ENCODE measurements around the gene DIAPH3. TPM values are rescaled to one million over a fixed set of nuclear protein-coding genes. Genes with fewer than 3 reads are reported as not detected.

Gene DIAPH3
- total RNA-seq, 4 donors from 2014 or later: 0.10 to 0.67 TPM; not detected in 2

DNA sequence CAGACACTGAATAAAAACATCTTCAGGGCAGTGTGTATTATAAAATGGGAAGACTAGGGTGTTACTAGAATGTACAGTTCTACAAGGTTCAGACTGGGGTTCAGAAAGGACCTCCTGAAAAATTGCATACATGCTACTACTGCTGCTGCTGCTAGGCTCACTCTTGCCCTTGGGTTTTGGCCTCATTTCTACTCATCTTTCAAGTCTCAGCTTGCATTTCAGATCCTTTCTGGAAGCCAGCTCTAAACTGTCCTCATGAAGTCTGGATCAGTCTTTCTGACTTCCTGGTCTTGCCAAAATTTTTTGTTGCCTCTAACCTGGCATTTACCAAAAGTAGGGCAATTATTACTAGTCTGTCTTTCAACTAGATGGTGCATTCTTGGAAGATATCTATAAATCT, 393.3 kb downstream of the DIAPH3 start:
- Histone ChIP-seq H3K9me3 (no peaks in the 10 kb centered on the region), H3K4me3 (replicated peaks in 1 of 3) (no peak overlapping the region), H3K4me1 (no peaks in the 10 kb centered on the region), H3K36me3 (no peaks in the 10 kb centered on the region), H3K27ac (no peak overlapping the region), H3K27me3 (no peaks in the 10 kb centered on the region)
- intact Hi-C loops (cut with DNase I): no loop called here
- TF ChIP-seq, protein P1, sequence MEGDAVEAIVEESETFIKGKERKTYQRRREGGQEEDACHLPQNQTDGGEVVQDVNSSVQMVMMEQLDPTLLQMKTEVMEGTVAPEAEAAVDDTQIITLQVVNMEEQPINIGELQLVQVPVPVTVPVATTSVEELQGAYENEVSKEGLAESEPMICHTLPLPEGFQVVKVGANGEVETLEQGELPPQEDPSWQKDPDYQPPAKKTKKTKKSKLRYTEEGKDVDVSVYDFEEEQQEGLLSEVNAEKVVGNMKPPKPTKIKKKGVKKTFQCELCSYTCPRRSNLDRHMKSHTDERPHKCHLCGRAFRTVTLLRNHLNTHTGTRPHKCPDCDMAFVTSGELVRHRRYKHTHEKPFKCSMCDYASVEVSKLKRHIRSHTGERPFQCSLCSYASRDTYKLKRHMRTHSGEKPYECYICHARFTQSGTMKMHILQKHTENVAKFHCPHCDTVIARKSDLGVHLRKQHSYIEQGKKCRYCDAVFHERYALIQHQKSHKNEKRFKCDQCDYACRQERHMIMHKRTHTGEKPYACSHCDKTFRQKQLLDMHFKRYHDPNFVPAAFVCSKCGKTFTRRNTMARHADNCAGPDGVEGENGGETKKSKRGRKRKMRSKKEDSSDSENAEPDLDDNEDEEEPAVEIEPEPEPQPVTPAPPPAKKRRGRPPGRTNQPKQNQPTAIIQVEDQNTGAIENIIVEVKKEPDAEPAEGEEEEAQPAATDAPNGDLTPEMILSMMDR (IDR thresholded peaks at IDR 0.05): no peak
- no peak for TF ChIP-seq POLR2A (IDR thresholded peaks at IDR 0.05)
- no peak for DNase-seq

- Histone ChIP-seq H3K36me3 (no peaks in the 10 kb centered on the region), H3K27me3 (no peaks in the 10 kb centered on the region), H3K27ac (no peak overlapping the region), H3K4me3 (replicated peaks in 1 of 3) (no peak overlapping the region), H3K4me1 (no peaks in the 10 kb centered on the region), H3K9me3 (no peaks in the 10 kb centered on the region)
- TF ChIP-seq, protein P1 (IDR thresholded peaks at IDR 0.05): no peak
- TF ChIP-seq POLR2A (IDR thresholded peaks at IDR 0.05): no peak
- DNase-seq: no peak
- intact Hi-C loops (cut with DNase I): no loop called here
- 76 to 81% methylated on average over 1 of the region's 1 CpG for WGBS, 2 donors
Observed at GRCh38 chr13:59766236-59766635, 397.5 kb downstream of the DIAPH3 start.

DNA sequence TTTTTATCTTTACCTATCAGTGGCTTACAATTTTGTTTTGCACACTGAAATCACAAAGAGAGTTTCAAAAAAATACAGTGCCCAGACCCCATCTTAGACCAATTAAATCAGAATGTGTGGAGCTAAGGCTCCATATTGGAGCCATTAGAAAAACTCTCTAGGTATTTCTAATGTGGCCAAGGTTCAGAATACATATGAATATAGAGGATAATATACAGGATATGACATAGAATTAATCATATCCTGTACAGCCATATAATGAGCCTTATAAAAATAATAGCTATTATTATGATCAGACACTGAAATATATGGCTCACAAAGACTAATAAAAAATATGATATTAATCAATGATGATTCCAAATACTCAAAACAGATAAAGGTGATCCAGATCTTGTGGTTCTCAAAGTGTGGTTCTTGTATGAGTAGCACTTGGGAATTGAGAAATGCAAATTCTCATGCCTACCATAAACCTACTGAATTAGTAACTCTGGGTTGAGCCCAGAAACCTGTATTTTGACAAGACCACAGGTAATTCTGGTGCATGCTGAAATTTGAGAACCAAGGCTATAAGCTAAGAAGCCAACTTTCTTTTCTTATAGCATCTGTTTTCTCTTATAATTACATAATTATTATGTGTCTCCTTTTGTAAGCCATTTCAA, 408.0 kb downstream of the DIAPH3 start:
- H3K9me3 ChIP-seq: no peaks in the 10 kb centered on the region
- no peak overlapping the region for H3K27ac ChIP-seq
- no peaks in the 10 kb centered on the region for H3K36me3 ChIP-seq

DNA sequence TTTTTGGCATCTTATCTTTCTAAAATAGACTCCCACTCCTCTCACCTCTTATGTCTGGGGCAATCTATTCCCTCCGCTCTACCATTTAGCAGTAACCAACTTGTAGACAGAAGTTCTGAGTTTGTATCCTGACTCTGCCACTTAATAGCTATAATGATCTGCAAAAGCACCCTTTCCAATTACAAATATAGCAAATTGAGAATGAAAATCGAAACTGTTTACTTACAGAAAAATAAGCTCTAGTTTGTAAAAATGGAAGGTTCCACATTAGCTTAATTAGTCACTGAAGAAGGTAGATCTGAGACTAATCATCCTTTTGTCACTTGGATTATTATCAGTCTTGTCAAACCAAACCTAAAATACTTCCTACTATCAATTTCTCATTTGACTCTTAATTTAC, 409.3 kb downstream of the DIAPH3 start:
- 89 to 97% methylated on average over 2 of the region's 2 CpGs for WGBS, 2 donors

More for the DNA sequence above, 408.0 kb downstream of the DIAPH3 start:
- Histone ChIP-seq H3K4me1 (no peaks in the 10 kb centered on the region), H3K27me3 (no peaks in the 10 kb centered on the region), H3K4me3 (replicated peaks in 1 of 3) (no peak overlapping the region)
- DNase-seq: no peak
- intact Hi-C loops (cut with DNase I): no loop called here
- no peak for TF ChIP-seq POLR2A (IDR thresholded peaks at IDR 0.05)
- TF ChIP-seq, protein P1 (IDR thresholded peaks at IDR 0.05): no peak

DNA sequence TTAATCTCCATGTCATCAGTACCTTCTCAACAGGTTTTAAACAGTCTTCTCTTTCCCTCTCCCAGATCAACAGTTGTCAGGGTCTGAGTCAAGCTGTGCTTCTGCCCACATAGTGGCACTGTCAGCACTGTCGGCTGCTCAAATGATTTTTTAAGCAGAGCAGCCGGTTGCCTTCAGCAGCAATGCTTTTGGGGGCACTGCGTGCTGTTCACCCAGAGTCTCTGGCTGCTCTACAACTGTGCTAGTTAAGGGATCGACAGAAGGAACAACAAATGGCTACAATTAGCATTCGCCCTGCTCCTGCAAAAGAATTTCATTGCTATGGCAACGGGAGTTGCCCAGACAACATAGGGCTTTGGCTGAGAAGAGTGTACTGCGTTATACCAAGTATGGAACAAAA, 412.9 kb downstream of the DIAPH3 start:
- Histone ChIP-seq H3K4me1 (no peaks in the 10 kb centered on the region), H3K36me3 (no peaks in the 10 kb centered on the region), H3K4me3 (replicated peaks in 1 of 3) (no peak overlapping the region), H3K9me3 (no peaks in the 10 kb centered on the region), H3K27ac (no peak overlapping the region), H3K27me3 (no peaks in the 10 kb centered on the region)
- no peak for DNase-seq
- intact Hi-C loops (cut with DNase I): no loop called here
- TF ChIP-seq POLR2A (IDR thresholded peaks at IDR 0.05): no peak
- TF ChIP-seq, protein P1 (IDR thresholded peaks at IDR 0.05): no peak
- 35 to 39% methylated on average over 7 of the region's 7 CpGs for WGBS, 2 donors

More for the DNA sequence above, 409.3 kb downstream of the DIAPH3 start:
- Histone ChIP-seq H3K4me1 (no peaks in the 10 kb centered on the region), H3K27me3 (no peaks in the 10 kb centered on the region), H3K27ac (no peak overlapping the region), H3K36me3 (no peaks in the 10 kb centered on the region), H3K9me3 (no peaks in the 10 kb centered on the region), H3K4me3 (replicated peaks in 1 of 3) (no peak overlapping the region)
- TF ChIP-seq POLR2A (IDR thresholded peaks at IDR 0.05): no peak
- TF ChIP-seq, protein P1 (IDR thresholded peaks at IDR 0.05): no peak
- intact Hi-C loops (cut with DNase I): no loop called here
- DNase-seq: no peak
